OCI-LY1 (cell line): ENCODE measurements around the gene PRPF6.

Experiments
- H2AFZ ChIP-seq: fragments of 200-600 bp; sonication (generic), shearing (Covaris generic); 2 replicates; pipeline ENCODE4 v1.6.0; 2014; ENCODE audit warnings: antibody characterized with exemption, mild to moderate bottlenecking, low read length
- H3F3A ChIP-seq: fragments of 200-600 bp; sonication (generic), shearing (Covaris generic); 2 replicates; pipeline ENCODE4 v1.6.0; 2014; ENCODE audit warnings: mild to moderate bottlenecking, antibody characterized with exemption, low read length, moderate library complexity; ENCODE audit not compliant: insufficient read depth
- H3K27ac ChIP-seq: fragments of 200-600 bp; sonication (generic); 2 replicates; pipeline ENCODE4 v1.5.1; 2014; ENCODE audit warnings: low read length, mixed run types, mild to moderate bottlenecking, low read depth; ENCODE audit not compliant: poor library complexity, severe bottlenecking
- H3K27me3 ChIP-seq: fragments of 200-600 bp; sonication (generic); 2 replicates; pipeline ENCODE4 v1.6.0; 2014; ENCODE audit warnings: antibody characterized with exemption, mild to moderate bottlenecking, low read length, moderate library complexity; ENCODE audit not compliant: insufficient read depth
- H3K36me3 ChIP-seq: fragments of 200-600 bp; sonication (generic); 2 replicates; pipeline ENCODE4 v1.6.1; 2014; ENCODE audit warnings: mild to moderate bottlenecking, antibody characterized with exemption, low read length, moderate library complexity, mixed read lengths; ENCODE audit not compliant: insufficient read depth
- H3K4me1 ChIP-seq: fragments of 200-600 bp; sonication (generic); 2 replicates; pipeline ENCODE4 v1.5.1; 2014; ENCODE audit warnings: mild to moderate bottlenecking, low read length, moderate library complexity; ENCODE audit not compliant: insufficient read depth, severe bottlenecking
- H3K4me2 ChIP-seq: fragments of 200-600 bp; sonication (generic), shearing (Covaris generic); 2 replicates; pipeline ENCODE4 v1.6.1; 2014; ENCODE audit warnings: low read length
- H3K4me3 ChIP-seq: fragments of 200-600 bp; sonication (generic); 2 replicates; pipeline ENCODE4 v1.5.1; 2014; ENCODE audit warnings: low read length, low read depth, mild to moderate bottlenecking, mixed read lengths; ENCODE audit not compliant: poor library complexity, severe bottlenecking
- H3K79me2 ChIP-seq: fragments of 200-600 bp; shearing (Covaris generic); 2 replicates; pipeline ENCODE4 v1.6.1; 2016; ENCODE audit warnings: mixed run types, low read length, mixed read lengths; ENCODE audit not compliant: insufficient read depth
- H3K9ac ChIP-seq: fragments of 200-600 bp; sonication (generic), shearing (Covaris generic); 2 replicates; pipeline ENCODE4 v1.6.1; 2014; ENCODE audit warnings: mild to moderate bottlenecking, low read length, mixed read lengths
- H3K9me2 ChIP-seq: fragments of 200-600 bp; sonication (generic), shearing (Covaris generic); 2 replicates; pipeline ENCODE4 v1.6.1; 2014; ENCODE audit warnings: low read depth, mild to moderate bottlenecking, low read length, mixed read lengths
- H3K9me3 ChIP-seq: fragments of 200-600 bp; shearing (Covaris generic); 2 replicates; pipeline ENCODE4 v1.6.1; 2014; ENCODE audit warnings: low read length, mixed read lengths
- H4K20me1 ChIP-seq: fragments of 200-600 bp; sonication (generic), shearing (Covaris generic); 2 replicates; pipeline ENCODE4 v1.6.0; 2016; ENCODE audit warnings: mild to moderate bottlenecking, low read length; ENCODE audit not compliant: insufficient read depth
- EZH2 ChIP-seq: fragments of 200-600 bp; sonication (generic), shearing (Covaris generic); IDR thresholded peaks from 2 replicates; pipeline ENCODE4 v1.8.0; 2017; ENCODE audit warnings: borderline replicate concordance, mixed run types, mild to moderate bottlenecking, antibody characterized with exemption, low read length, moderate library complexity, mixed read lengths
- TF ChIP-seq, protein P1 (sequence below): fragments of 200-600 bp; sonication (generic), shearing (Covaris generic); IDR thresholded peaks from 2 replicates; pipeline ENCODE4 v1.5.1; 2017; ENCODE audit warnings: mild to moderate bottlenecking, antibody characterized with exemption, low read length, moderate library complexity, mixed read lengths

Gene PRPF6

DNA sequence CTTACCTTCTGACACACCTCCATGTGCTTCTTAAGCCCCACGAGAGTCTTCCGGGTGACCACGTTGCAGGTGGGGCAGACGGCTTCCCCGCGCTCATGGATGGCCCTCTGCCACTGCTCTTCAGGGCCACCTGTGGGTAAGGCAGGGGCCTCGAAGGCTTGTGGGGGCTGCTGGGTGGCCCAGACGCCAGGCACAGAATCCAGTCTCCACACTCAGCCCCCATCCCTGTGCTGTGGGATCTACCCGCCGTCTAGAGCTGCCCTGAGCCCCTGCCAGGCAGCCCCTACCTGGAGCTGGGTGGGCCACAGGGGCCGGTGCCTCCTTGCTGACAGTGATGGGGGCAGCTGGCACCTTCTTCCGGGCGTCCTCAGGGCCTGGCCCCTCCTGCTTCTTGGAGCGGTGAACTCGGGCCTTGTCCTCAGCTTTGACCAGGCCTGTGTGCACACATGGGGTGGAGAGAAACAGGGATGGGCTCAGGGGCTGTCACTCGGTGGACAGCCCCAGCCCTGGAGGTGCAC lies 17.1 kb upstream of the PRPF6 start:
- no peak overlapping the region for H2AFZ ChIP-seq
- H3K4me1 ChIP-seq: peaks cover 5% of the 10 kb centered on the region
- peaks cover 74% of the 10 kb centered on the region for H3K36me3 ChIP-seq
- no peaks in the 10 kb centered on the region for H3F3A ChIP-seq
- H3K9me3 ChIP-seq: no peaks in the 10 kb centered on the region
- H3K27me3 ChIP-seq: no peaks in the 10 kb centered on the region
- H3K27ac ChIP-seq: no peak overlapping the region
- no peaks in the 10 kb centered on the region for H3K9me2 ChIP-seq
- H3K79me2 ChIP-seq: no peaks in the 10 kb centered on the region
- no peak overlapping the region for H3K9ac ChIP-seq
- no peak overlapping the region for H3K4me3 ChIP-seq
- TF ChIP-seq, protein P1, sequence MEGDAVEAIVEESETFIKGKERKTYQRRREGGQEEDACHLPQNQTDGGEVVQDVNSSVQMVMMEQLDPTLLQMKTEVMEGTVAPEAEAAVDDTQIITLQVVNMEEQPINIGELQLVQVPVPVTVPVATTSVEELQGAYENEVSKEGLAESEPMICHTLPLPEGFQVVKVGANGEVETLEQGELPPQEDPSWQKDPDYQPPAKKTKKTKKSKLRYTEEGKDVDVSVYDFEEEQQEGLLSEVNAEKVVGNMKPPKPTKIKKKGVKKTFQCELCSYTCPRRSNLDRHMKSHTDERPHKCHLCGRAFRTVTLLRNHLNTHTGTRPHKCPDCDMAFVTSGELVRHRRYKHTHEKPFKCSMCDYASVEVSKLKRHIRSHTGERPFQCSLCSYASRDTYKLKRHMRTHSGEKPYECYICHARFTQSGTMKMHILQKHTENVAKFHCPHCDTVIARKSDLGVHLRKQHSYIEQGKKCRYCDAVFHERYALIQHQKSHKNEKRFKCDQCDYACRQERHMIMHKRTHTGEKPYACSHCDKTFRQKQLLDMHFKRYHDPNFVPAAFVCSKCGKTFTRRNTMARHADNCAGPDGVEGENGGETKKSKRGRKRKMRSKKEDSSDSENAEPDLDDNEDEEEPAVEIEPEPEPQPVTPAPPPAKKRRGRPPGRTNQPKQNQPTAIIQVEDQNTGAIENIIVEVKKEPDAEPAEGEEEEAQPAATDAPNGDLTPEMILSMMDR: no peak
- no peak for TF ChIP-seq EZH2
- H3K4me2 ChIP-seq: no peak overlapping the region
- H4K20me1 ChIP-seq: no peaks in the 10 kb centered on the region

DNA sequence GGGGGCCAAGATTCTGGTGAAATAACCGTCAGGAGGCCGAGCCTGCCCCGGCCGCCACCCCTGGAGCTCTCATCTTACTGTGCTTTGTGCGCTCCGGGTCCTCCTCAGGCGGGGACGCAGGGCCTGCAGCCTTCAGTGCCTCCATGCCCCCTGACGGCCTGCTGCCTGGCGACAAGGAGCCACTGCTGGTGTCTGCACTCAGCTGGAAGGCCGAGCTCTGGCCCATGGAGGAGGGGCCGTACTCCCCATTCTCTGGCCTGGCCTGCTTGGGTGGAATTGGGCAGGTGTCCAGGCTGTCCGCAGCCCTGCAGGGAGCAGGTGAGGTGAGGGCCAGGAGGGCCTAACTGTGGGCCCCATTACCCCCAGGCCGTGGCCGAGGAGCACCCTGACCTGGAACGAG lies 16.5 kb upstream of the PRPF6 start:
- no peaks in the 10 kb centered on the region for H3K9me2 ChIP-seq
- no peaks in the 10 kb centered on the region for H4K20me1 ChIP-seq
- peaks cover 8% of the 10 kb centered on the region for H3K4me1 ChIP-seq
- no peaks in the 10 kb centered on the region for H3F3A ChIP-seq
- H3K36me3 ChIP-seq: peaks cover 68% of the 10 kb centered on the region
- no peaks in the 10 kb centered on the region for H3K27me3 ChIP-seq
- no peak for TF ChIP-seq EZH2
- TF ChIP-seq, protein P1: no peak
- H3K79me2 ChIP-seq: no peaks in the 10 kb centered on the region
- no peaks in the 10 kb centered on the region for H3K9me3 ChIP-seq
- H3K4me2 ChIP-seq: no peak overlapping the region
- H3K4me3 ChIP-seq: no peak overlapping the region
- H3K27ac ChIP-seq: no peak overlapping the region
- H2AFZ ChIP-seq: no peak overlapping the region
- H3K9ac ChIP-seq: no peak overlapping the region

DNA sequence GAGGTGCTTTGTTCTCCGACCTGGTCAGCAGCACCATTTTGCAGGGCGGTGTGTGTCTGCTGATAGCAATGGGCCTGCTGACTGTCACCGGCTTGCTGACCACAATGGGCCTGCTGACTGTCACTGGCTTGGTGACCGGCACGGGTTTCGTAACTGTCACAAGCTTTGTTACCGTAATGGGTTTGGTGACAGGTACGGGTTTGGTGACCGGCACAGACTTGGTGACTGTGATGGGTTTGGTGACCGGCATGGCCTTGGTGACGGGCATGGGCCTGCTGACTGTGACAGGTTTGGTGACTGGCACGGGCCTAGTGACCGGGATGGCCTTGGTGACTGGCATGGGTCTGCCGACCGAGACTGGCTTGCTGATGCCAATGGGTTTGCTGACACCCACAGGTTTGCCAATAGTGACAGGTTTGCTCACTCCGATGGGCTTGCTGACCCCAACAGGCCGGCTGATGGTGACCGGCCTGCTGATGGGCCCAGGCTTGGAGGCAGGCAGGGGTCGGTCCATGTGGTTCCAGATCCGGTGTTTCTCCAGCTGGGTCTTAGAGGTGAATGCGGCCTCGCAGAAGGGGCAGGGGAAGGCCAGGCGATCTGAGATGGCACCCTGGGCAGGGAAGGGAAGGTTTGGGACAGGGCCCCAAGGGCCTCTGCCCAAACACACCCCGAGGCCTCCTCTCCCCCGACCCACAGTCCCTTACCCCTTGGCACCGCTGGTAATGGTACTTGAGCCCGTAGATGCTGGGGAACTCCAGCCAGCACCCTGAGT lies 14.6 kb upstream of the PRPF6 start:
- no peaks in the 10 kb centered on the region for H3K79me2 ChIP-seq
- TF ChIP-seq, protein P1: no peak
- no peak for TF ChIP-seq EZH2
- H3K27ac ChIP-seq: no peak overlapping the region
- no peak overlapping the region for H3K4me2 ChIP-seq
- no peaks in the 10 kb centered on the region for H3F3A ChIP-seq
- no peaks in the 10 kb centered on the region for H3K9me3 ChIP-seq
- H3K36me3 ChIP-seq: peaks cover 58% of the 10 kb centered on the region
- H3K27me3 ChIP-seq: no peaks in the 10 kb centered on the region
- H3K9me2 ChIP-seq: no peaks in the 10 kb centered on the region
- H3K9ac ChIP-seq: no peak overlapping the region
- H4K20me1 ChIP-seq: no peaks in the 10 kb centered on the region
- H3K4me1 ChIP-seq: peaks cover 13% of the 10 kb centered on the region
- H2AFZ ChIP-seq: no peak overlapping the region
- H3K4me3 ChIP-seq: no peak overlapping the region
